Measurements from ENCODE around the gene AGT.

DNA sequence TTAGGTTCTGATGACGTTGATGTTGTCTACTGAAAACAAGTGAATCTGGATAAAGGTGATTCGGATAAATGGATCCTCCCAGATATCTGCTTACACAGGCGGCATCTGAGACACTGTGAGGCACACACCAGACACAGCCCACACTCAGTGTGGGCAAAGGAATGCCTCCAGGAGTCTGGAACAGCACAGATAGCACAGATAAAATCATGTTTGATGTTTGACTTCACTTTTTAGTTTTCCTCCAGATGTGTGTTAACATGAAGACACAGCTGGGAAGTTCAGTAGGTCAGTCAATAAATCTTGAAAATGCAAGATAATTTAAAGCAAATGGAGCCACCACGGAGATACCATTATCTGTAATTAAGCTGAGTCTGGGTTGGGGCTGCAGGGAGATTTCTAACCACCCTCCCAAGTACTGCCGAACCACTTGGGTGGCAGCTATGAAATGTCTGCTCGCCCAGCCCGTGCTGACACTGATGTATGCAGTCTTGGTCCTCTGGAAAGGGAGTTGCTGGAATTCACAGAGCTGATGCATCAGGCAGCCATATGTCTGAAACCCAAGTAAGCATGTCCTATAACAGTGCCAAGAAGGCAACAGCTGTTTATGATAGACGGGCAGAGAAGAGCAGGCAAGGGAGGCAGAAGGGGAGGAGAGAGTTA, 44.9 kb upstream of the AGT start:
- TF ChIP-seq, protein P1, sequence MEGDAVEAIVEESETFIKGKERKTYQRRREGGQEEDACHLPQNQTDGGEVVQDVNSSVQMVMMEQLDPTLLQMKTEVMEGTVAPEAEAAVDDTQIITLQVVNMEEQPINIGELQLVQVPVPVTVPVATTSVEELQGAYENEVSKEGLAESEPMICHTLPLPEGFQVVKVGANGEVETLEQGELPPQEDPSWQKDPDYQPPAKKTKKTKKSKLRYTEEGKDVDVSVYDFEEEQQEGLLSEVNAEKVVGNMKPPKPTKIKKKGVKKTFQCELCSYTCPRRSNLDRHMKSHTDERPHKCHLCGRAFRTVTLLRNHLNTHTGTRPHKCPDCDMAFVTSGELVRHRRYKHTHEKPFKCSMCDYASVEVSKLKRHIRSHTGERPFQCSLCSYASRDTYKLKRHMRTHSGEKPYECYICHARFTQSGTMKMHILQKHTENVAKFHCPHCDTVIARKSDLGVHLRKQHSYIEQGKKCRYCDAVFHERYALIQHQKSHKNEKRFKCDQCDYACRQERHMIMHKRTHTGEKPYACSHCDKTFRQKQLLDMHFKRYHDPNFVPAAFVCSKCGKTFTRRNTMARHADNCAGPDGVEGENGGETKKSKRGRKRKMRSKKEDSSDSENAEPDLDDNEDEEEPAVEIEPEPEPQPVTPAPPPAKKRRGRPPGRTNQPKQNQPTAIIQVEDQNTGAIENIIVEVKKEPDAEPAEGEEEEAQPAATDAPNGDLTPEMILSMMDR (IDR thresholded peaks at IDR 0.05), result no peak
- TF ChIP-seq EP300 (IDR thresholded peaks at IDR 0.05), result no peak

All from gastroesophageal sphincter (tissue), 3 donors.